Hepatocyte (in vitro differentiated cells): ENCODE results near the gene ALCAM. TPM values are rescaled to one million over a fixed set of nuclear protein-coding genes. Genes with fewer than 3 reads are reported as not detected.

ENCODE experiments used
- DNase-seq: peaks from one replicate; pipeline ENCODE4 v3.0.0-alpha.2; 2016; ENCODE audit warnings: low spot score
- H2AFZ ChIP-seq: fragments of 200-600 bp; sonication (generic); 2 replicates; pipeline ENCODE4 v1.6.0; 2016; ENCODE audit warnings: antibody characterized with exemption, mild to moderate bottlenecking
- H3K27ac ChIP-seq: fragments of 200-600 bp; sonication (generic); 2 replicates; pipeline ENCODE4 v1.5.1; 2016; ENCODE audit warnings: mild to moderate bottlenecking
- H3K27me3 ChIP-seq: fragments of 200-600 bp; sonication (generic); 2 replicates; pipeline ENCODE4 v1.6.1; 2016
- H3K36me3 ChIP-seq: fragments of 200-600 bp; sonication (generic); replicated peaks from 2 replicates; pipeline ENCODE4 v1.5.1; 2016; ENCODE audit warnings: low read depth; ENCODE audit not compliant: insufficient read depth
- H3K4me1 ChIP-seq: fragments of 200-600 bp; sonication (generic); 2 replicates; pipeline ENCODE4 v1.5.1; 2016; ENCODE audit warnings: mild to moderate bottlenecking, moderate library complexity; ENCODE audit not compliant: insufficient read depth
- H3K4me2 ChIP-seq: fragments of 200-600 bp; sonication (generic); 2 replicates; pipeline ENCODE4 v1.6.0; 2016
- H3K4me3 ChIP-seq: fragments of 200-600 bp; sonication (generic); 2 replicates; pipeline ENCODE4 v1.5.1; 2016; ENCODE audit warnings: mild to moderate bottlenecking
- H3K79me2 ChIP-seq: fragments of 200-600 bp; sonication (generic); 2 replicates; pipeline ENCODE4 v1.6.0; 2017; ENCODE audit warnings: mild to moderate bottlenecking
- H3K9me2 ChIP-seq: fragments of 200-600 bp; sonication (generic); replicated peaks from 2 replicates; pipeline ENCODE4 v1.6.0; 2017; ENCODE audit warnings: mild to moderate bottlenecking; ENCODE audit not compliant: insufficient read depth
- H3K9me3 ChIP-seq: fragments of 200-600 bp; sonication (generic); 2 replicates; pipeline ENCODE4 v1.5.1; 2016; ENCODE audit warnings: low read depth, mild to moderate bottlenecking
- H4K20me1 ChIP-seq: fragments of 200-600 bp; sonication (generic); 2 replicates; pipeline ENCODE4 v1.6.0; 2016; ENCODE audit warnings: mild to moderate bottlenecking; ENCODE audit not compliant: insufficient read depth, poor library complexity, severe bottlenecking
- EZH2 ChIP-seq: fragments of 200-600 bp; sonication (generic); IDR thresholded peaks from 2 replicates; pipeline ENCODE4 v1.6.1; 2016; ENCODE audit warnings: antibody characterized with exemption, mild to moderate bottlenecking, borderline replicate concordance
- EZH2phosphoT487 ChIP-seq: fragments of 200-600 bp; sonication (generic); IDR thresholded peaks from one replicate; pipeline ENCODE4 v1.6.1; 2018; ENCODE audit warnings: antibody characterized with exemption, mild to moderate bottlenecking, low read depth, moderate library complexity; ENCODE audit not compliant: unreplicated experiment, severe bottlenecking
- WGBS: methylation state at CpG from one replicate; pipeline ENCODE4 v1.1.6; 2016; ENCODE audit warnings: low lambda C conversion rate; ENCODE audit errors: missing lambda C conversion rate; 5-methylcytosine and 5-hydroxymethylcytosine counted together
- polyA plus RNA-seq: library from polyadenylated mRNA; unstranded; fragments of >200 nt; fragmentation: Nextera tagmentation; extraction: Ambion mirVana; gene quantifications from 2 replicates; pipeline ENCODE4 v1.2.1, GENCODE V29; 2016
- total RNA-seq: library from RNA; depleted of rRNA; stranded (reverse); fragments of >200 nt; gene quantifications from 2 replicates; pipeline ENCODE4 v1.2.3, GENCODE V29; 2014
- TF ChIP-seq, protein P1 (sequence below): fragments of 200-600 bp; sonication (generic); IDR thresholded peaks from 2 replicates; pipeline ENCODE4 v1.5.1; 2016; ENCODE audit warnings: antibody characterized with exemption, mild to moderate bottlenecking; ENCODE audit not compliant: poor library complexity

Gene ALCAM
- total and polyA plus RNA-seq, 2 experiments from 2014 or later, result 58.0 to 134 TPM

GRCh38 chr3:105497386-105497785 is 130.7 kb downstream of the ALCAM start:
- 87% methylated on average over 4 of the region's 4 CpGs for WGBS
- Histone ChIP-seq H3K27me3 (no peaks in the 10 kb centered on the region), H3K27ac (no peak overlapping the region), H4K20me1 (no peaks in the 10 kb centered on the region), H3K4me3 (no peak overlapping the region), H3K4me2 (no peak overlapping the region), H3K9me2 (no peaks in the 10 kb centered on the region), H3K9me3 (no peaks in the 10 kb centered on the region), H3K36me3 (no peaks in the 10 kb centered on the region), H3K4me1 (peaks cover 7% of the 10 kb centered on the region), H3K79me2 (peaks cover 11% of the 10 kb centered on the region), H2AFZ (no peak overlapping the region)
- TF ChIP-seq, protein P1, sequence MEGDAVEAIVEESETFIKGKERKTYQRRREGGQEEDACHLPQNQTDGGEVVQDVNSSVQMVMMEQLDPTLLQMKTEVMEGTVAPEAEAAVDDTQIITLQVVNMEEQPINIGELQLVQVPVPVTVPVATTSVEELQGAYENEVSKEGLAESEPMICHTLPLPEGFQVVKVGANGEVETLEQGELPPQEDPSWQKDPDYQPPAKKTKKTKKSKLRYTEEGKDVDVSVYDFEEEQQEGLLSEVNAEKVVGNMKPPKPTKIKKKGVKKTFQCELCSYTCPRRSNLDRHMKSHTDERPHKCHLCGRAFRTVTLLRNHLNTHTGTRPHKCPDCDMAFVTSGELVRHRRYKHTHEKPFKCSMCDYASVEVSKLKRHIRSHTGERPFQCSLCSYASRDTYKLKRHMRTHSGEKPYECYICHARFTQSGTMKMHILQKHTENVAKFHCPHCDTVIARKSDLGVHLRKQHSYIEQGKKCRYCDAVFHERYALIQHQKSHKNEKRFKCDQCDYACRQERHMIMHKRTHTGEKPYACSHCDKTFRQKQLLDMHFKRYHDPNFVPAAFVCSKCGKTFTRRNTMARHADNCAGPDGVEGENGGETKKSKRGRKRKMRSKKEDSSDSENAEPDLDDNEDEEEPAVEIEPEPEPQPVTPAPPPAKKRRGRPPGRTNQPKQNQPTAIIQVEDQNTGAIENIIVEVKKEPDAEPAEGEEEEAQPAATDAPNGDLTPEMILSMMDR, result no peak
- TF ChIP-seq EZH2, result no peak
- TF ChIP-seq EZH2phosphoT487, result no peak
- DNase-seq, result no peak

DNA sequence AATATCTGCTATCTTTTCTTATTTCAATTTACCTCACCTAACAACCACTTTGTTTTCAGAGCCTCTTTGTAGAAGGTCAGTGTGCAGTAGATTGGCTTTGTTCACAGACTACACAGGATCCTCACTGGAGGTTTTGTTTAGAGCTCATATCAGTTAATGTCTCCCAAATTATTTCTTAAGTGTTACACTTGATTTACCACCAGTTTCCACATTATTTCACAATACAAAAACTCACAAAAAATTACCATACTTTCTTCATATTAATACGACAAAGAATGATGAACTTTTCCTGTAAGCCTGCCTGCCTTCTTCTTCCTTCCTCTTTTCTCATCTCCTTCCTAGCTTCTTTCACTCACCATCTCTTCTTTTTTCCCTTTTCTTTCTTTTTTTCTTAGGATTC is 133.3 kb downstream of the ALCAM start:
- TF ChIP-seq, protein P1, result no peak
- Histone ChIP-seq H3K36me3 (no peaks in the 10 kb centered on the region), H3K79me2 (peaks cover 14% of the 10 kb centered on the region)

GRCh38 chr3:105502333-105502732 is 135.6 kb downstream of the ALCAM start:
- no peak for DNase-seq
- Histone ChIP-seq H3K27me3 (no peaks in the 10 kb centered on the region), H3K9me3 (no peaks in the 10 kb centered on the region), H3K9me2 (no peaks in the 10 kb centered on the region), H3K4me2 (peak overlapping the region; percentile 54), H3K4me3 (no peak overlapping the region), H3K79me2 (peaks cover 18% of the 10 kb centered on the region), H3K36me3 (no peaks in the 10 kb centered on the region), H3K4me1 (peaks cover 22% of the 10 kb centered on the region), H3K27ac (peak overlapping the region; percentile 38), H4K20me1 (no peaks in the 10 kb centered on the region), H2AFZ (no peak overlapping the region)
- WGBS, result 72% methylated on average over 2 of the region's 2 CpGs
- TF ChIP-seq EZH2phosphoT487, result no peak
- TF ChIP-seq, protein P1, result no peak

More for the DNA sequence above, 133.3 kb downstream of the ALCAM start:
- Histone ChIP-seq H3K4me2 (no peak overlapping the region), H3K27ac (no peak overlapping the region), H3K27me3 (no peaks in the 10 kb centered on the region), H3K4me3 (no peak overlapping the region), H4K20me1 (no peaks in the 10 kb centered on the region), H3K9me3 (no peaks in the 10 kb centered on the region), H2AFZ (no peak overlapping the region), H3K9me2 (no peaks in the 10 kb centered on the region), H3K4me1 (peaks cover 22% of the 10 kb centered on the region)
- WGBS, result 0% methylated on average over 1 of the region's 1 CpG
- DNase-seq, result no peak

DNA sequence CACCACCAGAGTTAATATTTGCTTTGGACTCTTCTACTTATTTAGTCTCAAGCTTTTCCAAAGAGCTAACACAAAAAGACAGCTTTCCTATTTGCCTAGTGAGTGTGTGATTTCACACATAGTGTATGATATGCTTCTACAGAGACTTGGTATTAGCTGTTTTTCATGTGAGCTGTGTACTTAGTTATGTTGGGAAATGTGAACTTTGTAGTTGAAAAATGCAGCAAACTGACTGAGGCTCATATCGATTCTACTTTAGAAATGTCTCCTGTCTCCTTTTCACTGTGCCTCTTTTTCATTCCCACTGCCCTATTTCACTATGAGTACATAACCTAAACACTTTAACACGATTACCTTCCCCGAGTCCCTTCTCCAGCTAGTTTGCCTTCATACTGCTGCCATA is 136.5 kb downstream of the ALCAM start:
- no peak overlapping the region for H2AFZ ChIP-seq
- no peaks in the 10 kb centered on the region for H4K20me1 ChIP-seq
- no peaks in the 10 kb centered on the region for H3K36me3 ChIP-seq
- H3K9me2 ChIP-seq, result no peaks in the 10 kb centered on the region
- TF ChIP-seq, protein P1, result no peak
- TF ChIP-seq EZH2phosphoT487 (no peak), EZH2 (no peak)
- WGBS, result 58% methylated on average over 3 of the region's 3 CpGs
- no peak for DNase-seq
- peak overlapping the region; percentile 38 for H3K27ac ChIP-seq
- H3K4me2 ChIP-seq, result peak overlapping the region; percentile 54
- H3K4me3 ChIP-seq, result no peak overlapping the region
- H3K79me2 ChIP-seq, result peaks cover 22% of the 10 kb centered on the region
- peaks cover 22% of the 10 kb centered on the region for H3K4me1 ChIP-seq
- H3K27me3 ChIP-seq, result no peaks in the 10 kb centered on the region
- H3K9me3 ChIP-seq, result no peaks in the 10 kb centered on the region
